ENCODE data around the gene FRMD1. TPM values are rescaled to one million over a fixed set of nuclear protein-coding genes. Genes with fewer than 3 reads are reported as not detected.
A peak's percentile ranks its signal among the peaks of the same experiment; 100 is the strongest.

FRMD1 gene
- total RNA-seq, 6 experiments from 2014 or later = 0.07 to 0.23 (median 0.12) TPM; not detected in 1

- Histone ChIP-seq H3K36me3 (no peaks in the 10 kb centered on the region), H3K4me1 (peaks cover 0 to 1% (median 0%) of the 10 kb centered on the region in 4 donors), H3K9me3 (no peaks in the 10 kb centered on the region), H3K27me3 (no peaks in the 10 kb centered on the region), H3K4me3 (no peak overlapping the region), H3K27ac (no peak overlapping the region)
- no peak for TF ChIP-seq CTCF (IDR thresholded peaks at IDR 0.05)
- TF ChIP-seq POLR2A (IDR thresholded peaks at IDR 0.05) = no peak
- ATAC-seq (no peak), DNase-seq (peak in 1 of 3 donors; percentile 29)
- 61% methylated on average over 13 of the region's 14 CpGs for WGBS (ENCODE audit: insufficient coverage, low coverage, low lambda C conversion rate, missing lambda C conversion rate)
- intact Hi-C loops (cut with DNase I) = no loop called here
These were observed 49.4 kb downstream of the FRMD1 start for GRCh38 chr6:168029459-168030217.

GRCh38 chr6:168028181-168028580 lies 50.8 kb downstream of the FRMD1 start:
- Histone ChIP-seq H3K4me3 (no peak overlapping the region), H3K9me3 (no peaks in the 10 kb centered on the region), H3K36me3 (no peaks in the 10 kb centered on the region), H3K27ac (no peak overlapping the region), H3K4me1 (peaks cover 0 to 10% (median 2%) of the 10 kb centered on the region in 4 donors), H3K27me3 (no peaks in the 10 kb centered on the region)
- intact Hi-C loops (cut with DNase I) = no loop called here
- WGBS (ENCODE audit: insufficient coverage, low coverage, low lambda C conversion rate, missing lambda C conversion rate) = 86% methylated on average over 9 of the region's 9 CpGs
- ATAC-seq = no peak
- TF ChIP-seq CTCF (IDR thresholded peaks at IDR 0.05) = no peak
- no peak for DNase-seq

- intact Hi-C loops (cut with DNase I) = no loop called here
- Histone ChIP-seq H3K9me3 (no peaks in the 10 kb centered on the region), H3K27ac (no peak overlapping the region), H3K4me3 (no peak overlapping the region), H3K36me3 (no peaks in the 10 kb centered on the region), H3K4me1 (peaks cover 0 to 10% (median 2%) of the 10 kb centered on the region in 4 donors), H3K27me3 (no peaks in the 10 kb centered on the region)
- DNase-seq (peak in 1 of 3 donors; percentile 47), ATAC-seq (no peak)
- 67% methylated on average over 2 of the region's 16 CpGs for WGBS (ENCODE audit: insufficient coverage, low coverage, low lambda C conversion rate, missing lambda C conversion rate)
- TF ChIP-seq CTCF (IDR thresholded peaks at IDR 0.05) = no peak
- TF ChIP-seq POLR2A (IDR thresholded peaks at IDR 0.05) = no peak
These were observed 51.5 kb downstream of the FRMD1 start for GRCh38 chr6:168027521-168027920.

- DNase-seq (peak in 1 of 3 donors; percentile 22), ATAC-seq (no peak)
- Histone ChIP-seq H3K27ac (no peak overlapping the region), H3K4me1 (peaks cover 0 to 10% (median 2%) of the 10 kb centered on the region in 4 donors), H3K4me3 (no peak overlapping the region), H3K27me3 (no peaks in the 10 kb centered on the region), H3K36me3 (no peaks in the 10 kb centered on the region), H3K9me3 (no peaks in the 10 kb centered on the region)
- TF ChIP-seq CTCF (IDR thresholded peaks at IDR 0.05) (no peak), POLR2A (IDR thresholded peaks at IDR 0.05) (no peak)
- intact Hi-C loops (cut with DNase I) = no loop called here
- WGBS (ENCODE audit: insufficient coverage, low coverage, low lambda C conversion rate, missing lambda C conversion rate) = 89% methylated on average over 5 of the region's 9 CpGs
These were observed 52.1 kb downstream of the FRMD1 start for GRCh38 chr6:168026925-168027324.

Measured in right lobe of liver (tissue), 6 donors.